Breast epithelium (tissue), 3 donors: ENCODE measurements around the gene CFDP1.

Experiments
- CTCF ChIP-seq, 3 donors: fragments of 450-650 bp; IDR thresholded peaks; one replicate each; pipeline ENCODE4 v1.5.1; 2016 to 2017; ENCODE audit warnings: antibody characterized with exemption in 3 of 3, mild to moderate bottlenecking in 3 of 3, moderate library complexity in 3 of 3
- POLR2AphosphoS5 ChIP-seq, 3 donors: sonication (generic); formaldehyde crosslinking; IDR thresholded peaks; one replicate each; pipeline ENCODE4 v1.6.1; 2017; ENCODE audit warnings: antibody characterized with exemption in 3 of 3

DNA sequence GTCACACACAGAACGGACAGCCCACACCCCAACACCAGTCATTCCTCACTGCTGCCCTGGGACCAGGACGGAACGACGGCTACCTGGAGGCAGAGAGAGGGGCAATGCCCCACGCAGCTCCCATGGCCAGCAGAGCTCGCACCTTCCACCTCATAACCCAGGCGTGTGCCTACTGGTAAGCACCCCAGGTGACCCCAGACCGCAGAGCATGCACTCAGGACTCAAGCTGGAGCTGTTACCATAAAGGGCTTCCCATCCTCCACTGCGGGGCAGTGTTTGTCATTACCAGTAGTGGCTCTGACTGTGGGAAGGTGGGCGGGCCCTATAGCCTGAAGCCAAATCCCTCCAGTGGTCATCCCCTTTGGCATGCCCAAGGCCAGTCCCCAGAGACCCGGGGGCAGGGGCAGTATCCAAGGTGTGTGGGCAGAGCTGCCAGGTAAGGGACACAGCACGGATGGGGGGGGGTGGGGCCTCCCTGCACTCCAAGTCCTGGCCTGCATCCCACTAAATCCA is 177.2 kb downstream of the CFDP1 start:
- TF ChIP-seq CTCF (IDR thresholded peaks at IDR 0.05) (no peak), POLR2AphosphoS5 (IDR thresholded peaks at IDR 0.05) (no peak)
